Measurements from ENCODE around the gene TLNRD1.

- TF ChIP-seq CTCF (IDR thresholded peaks at IDR 0.05 in 4 of 5, conservative IDR thresholded peaks at IDR 0.05 in 1 of 5) (peak in 3 of 5 experiments; percentile 8 to 43 (median 16)), POLR2A (IDR thresholded peaks at IDR 0.05) (no peak)
Measured at GRCh38 chr15:80996247-80996646, 4.5 kb upstream of the TLNRD1 start.

Data from gastrocnemius medialis (tissue), 4 donors.